OCI-LY3 (cell line): ENCODE data around the gene GATA6.

ENCODE experiments used
- H2AFZ ChIP-seq: fragments of 200-600, 300-600 bp; shearing (Covaris generic); 2 replicates; pipeline ENCODE4 v1.6.0; 2014; ENCODE audit warnings: antibody characterized with exemption, low read depth, low read length
- H3K27ac ChIP-seq: fragments of 200-600, 300-600 bp; sonication (generic); 2 replicates; pipeline ENCODE4 v1.5.1; 2014; ENCODE audit warnings: mild to moderate bottlenecking, low read length, moderate library complexity, mixed read lengths
- H3K27me3 ChIP-seq: fragments of 200-600, 300-600 bp; sonication (generic); 2 replicates; pipeline ENCODE4 v1.6.1; 2014; ENCODE audit warnings: low read depth, low read length, mixed read lengths
- H3K36me3 ChIP-seq: fragments of 200-600, 300-600 bp; sonication (generic); replicated peaks from 2 replicates; pipeline ENCODE3; 2014; ENCODE audit warnings: low read depth, low read length, mixed read lengths
- H3K4me1 ChIP-seq: fragments of 300-600, 200-600 bp; sonication (generic); 2 replicates; pipeline ENCODE4 v1.6.1; 2014; ENCODE audit warnings: low read length, mixed read lengths
- H3K4me2 ChIP-seq: fragments of 200-600, 300-600 bp; sonication (generic); 2 replicates; pipeline ENCODE4 v1.6.1; 2014; ENCODE audit warnings: low read length, mixed read lengths
- H3K4me3 ChIP-seq: fragments of 300-600, 200-600 bp; sonication (generic); 2 replicates; pipeline ENCODE4 v1.5.1; 2014; ENCODE audit warnings: antibody characterized with exemption, mild to moderate bottlenecking, low read length, moderate library complexity
- H3K79me2 ChIP-seq: fragments of 300-600, 200-600 bp; shearing (Covaris generic); 2 replicates; pipeline ENCODE4 v1.6.1; 2014; ENCODE audit warnings: mild to moderate bottlenecking, low read length, mixed read lengths
- H3K9ac ChIP-seq: fragments of 300-600, 200-600 bp; shearing (Covaris generic); 2 replicates; pipeline ENCODE4 v1.6.0; 2014; ENCODE audit warnings: mild to moderate bottlenecking, low read length, moderate library complexity
- H3K9me3 ChIP-seq: fragments of 200-600, 300-600 bp; shearing (Covaris generic); 2 replicates; pipeline ENCODE4 v1.6.1; 2014; ENCODE audit warnings: low read length, mixed read lengths; ENCODE audit not compliant: insufficient read depth
- H4K20me1 ChIP-seq: fragments of 200-600, 300-600 bp; sonication (generic); 2 replicates; pipeline ENCODE4 v1.6.1; 2016; ENCODE audit warnings: low read length, mixed read lengths; ENCODE audit not compliant: insufficient read depth
- EZH2phosphoT487 ChIP-seq: fragments of 200-600 bp; shearing (Covaris generic); IDR thresholded peaks from 2 replicates; pipeline ENCODE4 v1.6.1; 2018; ENCODE audit warnings: antibody characterized with exemption, mixed run types, low read depth
- TF ChIP-seq, protein P1 (sequence below): fragments of 200-600, 300-600 bp; sonication (generic); IDR thresholded peaks from 2 replicates; pipeline ENCODE4 v1.5.1; 2014; ENCODE audit warnings: antibody characterized with exemption, low read length, low read depth

Gene GATA6

DNA sequence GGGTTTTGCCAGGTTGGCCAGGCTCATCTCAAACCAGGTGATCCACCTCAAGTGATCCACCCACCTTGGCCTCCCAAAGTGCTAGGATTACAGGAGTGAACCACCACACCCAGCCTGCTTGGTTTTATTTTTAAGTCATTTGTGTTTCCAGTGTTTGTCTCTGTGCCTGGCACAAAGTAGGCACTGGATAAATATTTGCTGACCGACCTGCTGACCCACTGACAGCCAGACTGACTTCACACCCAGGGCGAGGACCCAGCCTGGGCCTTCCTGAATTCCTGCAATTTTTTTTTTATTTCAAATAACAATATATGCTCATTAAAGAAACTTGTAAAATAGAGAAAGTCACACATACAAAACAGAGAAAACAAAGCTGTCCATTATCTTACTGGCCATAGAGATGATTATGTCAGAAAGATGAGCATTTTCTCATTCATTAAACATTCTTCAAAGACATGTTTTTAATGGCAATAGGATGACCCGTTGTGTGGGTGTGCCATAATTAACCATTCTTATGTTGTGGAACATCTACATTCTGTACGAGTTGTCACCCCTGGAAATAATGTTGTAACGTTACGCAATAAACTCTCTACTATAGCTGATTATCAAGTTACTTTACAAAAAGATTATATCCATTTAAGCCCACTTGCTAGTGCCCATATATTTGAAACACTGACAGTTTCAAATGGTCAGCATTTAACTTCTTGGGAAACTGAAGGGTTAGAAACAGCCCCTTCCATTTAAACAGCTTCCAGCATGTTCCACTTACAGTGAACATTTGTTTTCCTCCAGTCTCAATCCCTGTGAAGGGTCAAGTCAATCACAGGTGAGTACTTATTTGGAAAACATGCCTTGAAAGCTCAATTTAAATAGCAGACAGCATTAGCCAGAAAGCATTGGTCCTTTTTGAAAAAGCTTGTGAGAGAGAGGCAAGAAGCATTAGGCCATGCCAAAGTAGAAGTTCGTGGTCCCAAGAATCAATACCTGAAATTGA, 25.7 kb upstream of the GATA6 start:
- Histone ChIP-seq H3K9ac (no peak overlapping the region), H3K4me1 (peaks cover 12% of the 10 kb centered on the region)

DNA sequence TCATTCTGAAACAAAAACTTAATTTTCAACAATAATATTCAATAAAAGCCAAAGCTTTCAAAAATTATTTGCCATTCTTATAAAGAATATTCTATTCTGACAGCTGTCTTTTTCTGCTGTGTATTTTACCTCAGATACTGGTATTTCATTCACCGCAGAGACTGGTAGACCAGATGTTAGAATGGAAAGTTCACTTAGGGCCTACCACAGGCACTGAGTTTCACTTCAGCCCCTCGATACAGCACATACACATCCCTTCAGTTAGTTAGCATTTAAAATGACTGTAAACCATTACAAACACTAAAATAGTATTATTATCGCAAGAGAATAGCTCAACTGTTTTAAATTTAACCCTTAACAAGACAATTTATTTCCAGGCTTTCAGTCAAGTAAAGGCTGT, 24.2 kb upstream of the GATA6 start:
- Histone ChIP-seq H4K20me1 (no peaks in the 10 kb centered on the region), H3K27me3 (peaks cover 9% of the 10 kb centered on the region; the same call in 1 of the 2 replicates), H3K27ac (no peak overlapping the region), H3K79me2 (no peaks in the 10 kb centered on the region), H3K4me2 (no peak overlapping the region), H3K4me1 (peaks cover 12% of the 10 kb centered on the region), H3K9ac (no peak overlapping the region), H3K4me3 (no peak overlapping the region), H2AFZ (no peak overlapping the region), H3K36me3 (no peaks in the 10 kb centered on the region), H3K9me3 (no peaks in the 10 kb centered on the region)
- no peak for TF ChIP-seq EZH2phosphoT487
- TF ChIP-seq, protein P1, sequence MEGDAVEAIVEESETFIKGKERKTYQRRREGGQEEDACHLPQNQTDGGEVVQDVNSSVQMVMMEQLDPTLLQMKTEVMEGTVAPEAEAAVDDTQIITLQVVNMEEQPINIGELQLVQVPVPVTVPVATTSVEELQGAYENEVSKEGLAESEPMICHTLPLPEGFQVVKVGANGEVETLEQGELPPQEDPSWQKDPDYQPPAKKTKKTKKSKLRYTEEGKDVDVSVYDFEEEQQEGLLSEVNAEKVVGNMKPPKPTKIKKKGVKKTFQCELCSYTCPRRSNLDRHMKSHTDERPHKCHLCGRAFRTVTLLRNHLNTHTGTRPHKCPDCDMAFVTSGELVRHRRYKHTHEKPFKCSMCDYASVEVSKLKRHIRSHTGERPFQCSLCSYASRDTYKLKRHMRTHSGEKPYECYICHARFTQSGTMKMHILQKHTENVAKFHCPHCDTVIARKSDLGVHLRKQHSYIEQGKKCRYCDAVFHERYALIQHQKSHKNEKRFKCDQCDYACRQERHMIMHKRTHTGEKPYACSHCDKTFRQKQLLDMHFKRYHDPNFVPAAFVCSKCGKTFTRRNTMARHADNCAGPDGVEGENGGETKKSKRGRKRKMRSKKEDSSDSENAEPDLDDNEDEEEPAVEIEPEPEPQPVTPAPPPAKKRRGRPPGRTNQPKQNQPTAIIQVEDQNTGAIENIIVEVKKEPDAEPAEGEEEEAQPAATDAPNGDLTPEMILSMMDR, result no peak

More for the DNA sequence above, 25.7 kb upstream of the GATA6 start:
- Histone ChIP-seq H3K79me2 (no peaks in the 10 kb centered on the region), H3K36me3 (no peaks in the 10 kb centered on the region), H3K4me3 (no peak overlapping the region), H3K9me3 (no peaks in the 10 kb centered on the region), H2AFZ (no peak overlapping the region), H3K27me3 (peaks cover 9% of the 10 kb centered on the region; the same call in 1 of the 2 replicates), H3K4me2 (no peak overlapping the region), H4K20me1 (no peaks in the 10 kb centered on the region), H3K27ac (no peak overlapping the region)
- TF ChIP-seq, protein P1, result no peak
- no peak for TF ChIP-seq EZH2phosphoT487

DNA sequence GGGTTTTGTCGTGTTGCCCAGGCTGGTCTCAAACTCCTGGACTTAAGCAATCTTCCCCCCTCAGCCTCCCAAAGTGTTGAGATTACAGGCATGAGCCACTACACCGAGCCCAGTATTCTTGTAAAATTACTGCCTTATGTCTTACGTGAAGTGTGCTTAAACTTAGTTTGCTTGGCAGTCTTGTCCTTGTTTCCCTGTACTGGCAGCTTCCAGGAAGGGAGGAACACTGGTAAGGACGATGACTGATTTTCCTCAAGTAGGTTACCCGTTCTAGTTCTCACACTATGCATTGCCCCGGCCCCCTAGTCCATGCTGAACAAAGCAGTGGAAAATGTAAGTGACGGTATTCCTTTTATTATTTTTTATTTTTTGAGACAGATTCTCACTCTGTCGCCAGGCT, 19.7 kb upstream of the GATA6 start:
- no peak overlapping the region for H3K4me2 ChIP-seq
- H3K9ac ChIP-seq, result no peak overlapping the region
- H3K36me3 ChIP-seq, result no peaks in the 10 kb centered on the region
- no peaks in the 10 kb centered on the region for H3K4me1 ChIP-seq
- peaks cover 11% of the 10 kb centered on the region; the same call in 1 of the 2 replicates for H3K27me3 ChIP-seq
- no peaks in the 10 kb centered on the region for H4K20me1 ChIP-seq
- no peaks in the 10 kb centered on the region for H3K9me3 ChIP-seq
- H2AFZ ChIP-seq, result no peak overlapping the region
- no peak overlapping the region for H3K4me3 ChIP-seq
- H3K27ac ChIP-seq, result no peak overlapping the region
- TF ChIP-seq EZH2phosphoT487, result no peak
- TF ChIP-seq, protein P1, result no peak
- no peaks in the 10 kb centered on the region for H3K79me2 ChIP-seq

DNA sequence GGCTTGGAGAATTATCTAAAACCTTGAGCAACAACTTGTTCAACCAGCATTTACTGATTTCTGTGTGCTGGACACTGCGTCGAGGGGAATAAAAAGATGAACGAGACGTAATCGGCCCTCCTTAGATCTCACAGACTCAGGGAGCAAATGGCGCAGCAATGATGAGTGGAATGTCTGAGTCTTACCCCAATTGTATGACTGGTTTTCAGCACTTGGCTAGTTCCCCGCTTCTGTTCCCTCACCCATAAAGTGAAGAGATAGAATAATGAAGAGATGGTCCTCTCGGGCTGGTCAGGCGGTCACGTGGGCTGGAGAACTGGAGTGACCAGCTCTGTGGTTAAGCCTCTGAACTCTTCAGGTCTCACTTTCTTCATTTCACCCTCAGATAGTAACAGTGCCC, 17.3 kb upstream of the GATA6 start:
- no peak overlapping the region for H3K4me3 ChIP-seq
- H3K27me3 ChIP-seq, result peaks cover 8% of the 10 kb centered on the region; the same call in 1 of the 2 replicates
- H3K9ac ChIP-seq, result no peak overlapping the region
- H3K36me3 ChIP-seq, result no peaks in the 10 kb centered on the region
- TF ChIP-seq EZH2phosphoT487, result no peak
- TF ChIP-seq, protein P1, result no peak
- no peaks in the 10 kb centered on the region for H3K9me3 ChIP-seq
- H3K4me1 ChIP-seq, result no peaks in the 10 kb centered on the region
- H3K79me2 ChIP-seq, result no peaks in the 10 kb centered on the region
- no peak overlapping the region for H3K4me2 ChIP-seq
- H2AFZ ChIP-seq, result no peak overlapping the region
- H4K20me1 ChIP-seq, result no peaks in the 10 kb centered on the region
- H3K27ac ChIP-seq, result no peak overlapping the region
